ENCODE measurements around the gene PSMA5.

Gene PSMA5

GRCh38 chr1:109388884-109389637, 37.2 kb downstream of the PSMA5 start:
- CTCF ChIA-PET, result interaction anchor here (1.7 to 4.7 kb wide), 2 partner anchors 10 to 111 kb away, joined by 9 to 23 read pairs; no protein-coding TSS in a partner anchor
- POLR2A ChIA-PET, result no interaction called here
- no peak overlapping the region for H3K27ac ChIP-seq (ENCODE audit: extremely low read depth, low read depth, low read length)

GRCh38 chr1:109388208-109388711, 38.0 kb downstream of the PSMA5 start:
- Histone ChIP-seq H3K36me3 (ENCODE audit: control insufficient read depth in 2 of 2, insufficient read depth in 1 of 2, low read length in 2 of 2) (peaks cover 0 to 4% of the 10 kb centered on the region in 2 experiments; a peak in 1 of 3 replicates), H3K27ac (ENCODE audit: extremely low read depth, low read depth, low read length) (no peak overlapping the region), H3K4me3 (ENCODE audit: low read depth, low read length) (no peak overlapping the region), H3K4me1 (ENCODE audit: control insufficient read depth, insufficient read depth, low read length) (peaks cover 8% of the 10 kb centered on the region; the same call in 1 of the 2 replicates), H3K9me3 (ENCODE audit: control insufficient read depth, insufficient read depth, low read depth, low read length) (no peaks in the 10 kb centered on the region)
- CTCF ChIA-PET, result interaction anchor here (2.0 kb wide), 1 partner anchor 11 kb away, joined by 15 read pairs; no protein-coding TSS in a partner anchor
- POLR2A ChIA-PET, result no interaction called here
- TF ChIP-seq ZNF433 (tag by site-specific recombination; IDR thresholded peaks at IDR 0.05; ENCODE audit: low read depth) (no peak), ZNF121 (tag by site-specific recombination; IDR thresholded peaks at IDR 0.05) (peak; percentile 73), ZNF585B (tag by site-specific recombination; IDR thresholded peaks at IDR 0.05) (no peak)

More at GRCh38 chr1:109388884-109389637, 37.2 kb downstream of the PSMA5 start:
- Histone ChIP-seq H3K4me1 (ENCODE audit: control insufficient read depth, insufficient read depth, low read length) (peaks cover 14% of the 10 kb centered on the region; the same call in 1 of the 2 replicates), H3K4me3 (ENCODE audit: low read depth, low read length) (no peak overlapping the region), H3K9me3 (ENCODE audit: control insufficient read depth, insufficient read depth, low read depth, low read length) (no peaks in the 10 kb centered on the region), H3K36me3 (ENCODE audit: control insufficient read depth in 2 of 2, insufficient read depth in 1 of 2, low read length in 2 of 2) (peaks cover 0 to 4% of the 10 kb centered on the region in 2 experiments; a peak in 1 of 3 replicates)
- TF ChIP-seq MEIS1 (CRISPR knock-in tag; IDR thresholded peaks at IDR 0.05; ENCODE audit: borderline replicate concordance) (no peak), ZNF623 (tag by site-specific recombination; IDR thresholded peaks at IDR 0.05) (no peak), ZNF670 (tag by site-specific recombination; IDR thresholded peaks at IDR 0.05; ENCODE audit: low read depth) (no peak), ZNF416 (tag by site-specific recombination; IDR thresholded peaks at IDR 0.05) (no peak), ZNF768 (tag by site-specific recombination; IDR thresholded peaks at IDR 0.05) (no peak), ZNF184 (tag by site-specific recombination; IDR thresholded peaks at IDR 0.05) (no peak), ZNF132 (tag by site-specific recombination; IDR thresholded peaks at IDR 0.05; ENCODE audit: borderline replicate concordance) (no peak), ZNF473 (tag by site-specific recombination; IDR thresholded peaks at IDR 0.05) (no peak), ZNF692 (tag by site-specific recombination; IDR thresholded peaks at IDR 0.05) (no peak), ZIC2 (tag by site-specific recombination; IDR thresholded peaks at IDR 0.05) (no peak), ZBTB48 (tag by site-specific recombination; IDR thresholded peaks at IDR 0.05) (no peak), ZNF354C (tag by site-specific recombination; IDR thresholded peaks at IDR 0.05; ENCODE audit: borderline replicate concordance, low read depth) (no peak), ZNF558 (tag by site-specific recombination; IDR thresholded peaks at IDR 0.05) (no peak), ZNF48 (tag by site-specific recombination; IDR thresholded peaks at IDR 0.05) (no peak), ZEB2 (tag by site-specific recombination; IDR thresholded peaks at IDR 0.05) (no peak), ZNF423 (tag by site-specific recombination; IDR thresholded peaks at IDR 0.05) (no peak), SP2 (tag by site-specific recombination; IDR thresholded peaks at IDR 0.05) (no peak), ZNF114 (tag by site-specific recombination; IDR thresholded peaks at IDR 0.05) (no peak), ZNF600 (tag by site-specific recombination; IDR thresholded peaks at IDR 0.05) (no peak), ZNF76 (tag by site-specific recombination; IDR thresholded peaks at IDR 0.05; ENCODE audit: borderline replicate concordance, low read depth) (no peak)

Measured in HEK293 (cell line).